GM06990 (cell line): ENCODE measurements around the gene P4HTM.
A peak's percentile ranks its signal among the peaks of the same experiment; 100 is the strongest.

ENCODE experiments used
- DNase-seq: peaks from one replicate; pipeline ENCODE4 v3.0.0-alpha.2; 2011; ENCODE audit not compliant: insufficient read length; ENCODE audit errors: extremely low read depth
- H3K27me3 ChIP-seq: replicated peaks from 2 replicates; pipeline ENCODE4 v1.6.0; 2011; ENCODE audit warnings: low read length; ENCODE audit not compliant: control insufficient read depth, insufficient read depth
- H3K36me3 ChIP-seq: 2 replicates; pipeline ENCODE4 v1.5.1; 2011; ENCODE audit warnings: low read length; ENCODE audit not compliant: control insufficient read depth, insufficient read depth
- H3K4me3 ChIP-seq: replicated peaks from 2 replicates; pipeline ENCODE4 v1.5.1; 2011; ENCODE audit warnings: low read depth, mild to moderate bottlenecking, control low read depth, low read length
- CTCF ChIP-seq: IDR thresholded peaks from 2 replicates; pipeline ENCODE4 v1.5.1; 2011; ENCODE audit warnings: low read length, control low read depth, mild to moderate bottlenecking, inconsistent platforms; ENCODE audit not compliant: insufficient read depth, poor library complexity, severe bottlenecking

P4HTM gene

GRCh38 chr3:49025005-49025792 is 35.2 kb downstream of the P4HTM start:
- TF ChIP-seq CTCF = no peak
- DNase-seq = no peak
- Histone ChIP-seq H3K36me3 (peaks cover 27% of the 10 kb centered on the region), H3K27me3 (no peaks in the 10 kb centered on the region), H3K4me3 (no peak overlapping the region)

GRCh38 chr3:49025793-49026520 is 35.9 kb downstream of the P4HTM start:
- no peak for TF ChIP-seq CTCF
- Histone ChIP-seq H3K36me3 (peaks cover 28% of the 10 kb centered on the region), H3K4me3 (no peak overlapping the region), H3K27me3 (no peaks in the 10 kb centered on the region)
- DNase-seq = no peak

GRCh38 chr3:49026536-49026935 is 36.5 kb downstream of the P4HTM start:
- H3K4me3 ChIP-seq = no peak overlapping the region
- TF ChIP-seq CTCF = no peak
- no peak for DNase-seq
- peaks cover 30% of the 10 kb centered on the region for H3K36me3 ChIP-seq
- no peaks in the 10 kb centered on the region for H3K27me3 ChIP-seq

- H3K4me3 ChIP-seq = peak overlapping the region; percentile 84; the same call in 1 of the 2 replicates
Observed at GRCh38 chr3:49027634-49028033, 37.6 kb downstream of the P4HTM start.

GRCh38 chr3:49028298-49028672 is 38.2 kb downstream of the P4HTM start:
- H3K4me3 ChIP-seq = peak overlapping the region; percentile 84
- no peak for TF ChIP-seq CTCF
- H3K36me3 ChIP-seq = peaks cover 33% of the 10 kb centered on the region
- no peaks in the 10 kb centered on the region for H3K27me3 ChIP-seq
- no peak for DNase-seq

More at GRCh38 chr3:49027634-49028033, 37.6 kb downstream of the P4HTM start:
- Histone ChIP-seq H3K27me3 (no peaks in the 10 kb centered on the region), H3K36me3 (peaks cover 34% of the 10 kb centered on the region)
- no peak for DNase-seq
- no peak for TF ChIP-seq CTCF
